Activated naive CD8-positive, alpha-beta T cell treated with anti-CD3 and anti-CD28 coated beads, Interleukin-2, amount 50 U/mL, for 16 hours (primary cell): ENCODE data around the gene ZNF281.
"Not testable (repeated sequence)": the region's sequence is repeated elsewhere in the genome, so short reads cannot be mapped to it uniquely, and the experiment has no call there.

ENCODE experiments used
- DNase-seq: peaks from one replicate; pipeline ENCODE4 v3.0.0-alpha.2; 2020; ENCODE audit warnings: low read depth, low spot score

The ZNF281 gene

DNA sequence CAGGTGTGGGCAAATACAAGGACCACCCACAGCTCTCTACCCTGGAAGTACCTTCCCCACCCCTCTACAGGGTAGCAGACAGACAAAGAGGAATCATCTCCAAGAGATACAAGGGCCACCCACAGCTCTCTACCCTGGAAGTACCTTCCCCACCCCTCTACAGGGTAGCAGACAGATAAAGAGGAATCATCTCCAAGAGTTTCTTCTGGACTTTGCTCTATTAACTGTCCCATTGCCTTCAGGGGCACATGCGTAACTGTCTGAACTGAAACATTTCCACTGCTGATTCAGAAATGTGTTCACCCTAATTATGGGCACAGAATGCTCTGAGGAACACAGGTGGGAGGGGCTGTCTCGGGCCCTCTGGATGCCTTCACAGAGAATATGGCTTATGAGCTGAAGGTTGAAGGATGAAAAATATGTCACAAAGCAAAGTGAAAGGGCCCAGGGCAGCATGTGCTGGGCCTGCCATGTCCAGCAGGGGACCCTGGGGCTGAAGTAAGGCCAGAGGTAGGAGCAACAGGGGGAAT lies 43.9 kb downstream of the ZNF281 start:
- DNase-seq: no peak

DNA sequence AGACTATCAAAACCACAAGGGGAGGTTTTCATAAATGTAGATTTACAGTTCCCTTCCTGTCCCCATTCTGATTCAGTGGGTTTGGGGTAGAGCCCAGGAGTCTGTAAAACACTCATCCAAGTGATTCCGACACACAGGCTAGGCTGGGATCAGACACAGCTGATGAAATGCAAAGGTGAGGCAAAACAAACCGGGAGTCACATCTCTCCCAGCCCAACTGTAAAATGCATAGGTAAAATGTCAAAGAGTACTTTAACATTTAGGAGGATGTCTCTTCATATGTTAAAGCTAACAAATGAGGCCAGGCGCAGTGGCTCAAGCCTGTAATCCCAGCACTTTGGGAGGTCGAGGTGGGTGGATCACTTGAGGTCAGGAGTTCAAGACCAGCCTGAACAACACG lies 45.0 kb downstream of the ZNF281 start:
- no peak for DNase-seq

DNA sequence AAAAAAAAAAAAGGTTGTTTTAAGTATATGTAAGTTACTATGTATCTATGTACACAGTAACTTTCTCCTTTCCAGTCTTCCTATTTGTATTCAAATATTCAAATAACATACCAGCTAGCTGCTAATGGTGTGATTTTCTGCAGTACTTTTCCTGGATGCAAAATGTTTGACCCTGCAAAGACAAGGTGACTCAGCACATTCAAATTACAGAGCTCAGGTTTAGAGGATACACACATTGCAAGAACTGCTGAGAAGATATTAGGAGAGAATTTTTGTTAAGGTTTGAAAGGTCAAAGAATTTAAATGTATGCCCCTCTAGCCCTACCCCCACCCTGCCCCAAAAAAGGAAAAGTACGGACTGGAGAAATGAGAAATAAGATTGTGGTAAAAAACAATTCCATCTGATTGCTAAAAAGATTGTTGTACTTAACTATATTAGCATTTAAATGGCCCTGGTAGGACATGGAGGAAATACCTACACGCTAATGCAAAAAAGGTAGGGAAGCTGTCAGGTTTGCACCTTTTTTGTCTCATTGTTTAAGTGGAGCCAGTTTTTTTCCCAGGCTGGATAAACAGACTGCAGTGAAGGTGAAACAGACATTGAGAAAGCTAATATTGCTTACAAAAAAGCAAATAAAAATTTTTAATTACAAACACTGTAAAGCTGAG lies 45.6 kb downstream of the ZNF281 start:
- DNase-seq: no peak

- no peak for DNase-seq
Observed at GRCh38 chr1:200363264-200363933, 46.4 kb downstream of the ZNF281 start.

GRCh38 chr1:200362421-200362820 lies 47.4 kb downstream of the ZNF281 start:
- DNase-seq: no peak

DNA sequence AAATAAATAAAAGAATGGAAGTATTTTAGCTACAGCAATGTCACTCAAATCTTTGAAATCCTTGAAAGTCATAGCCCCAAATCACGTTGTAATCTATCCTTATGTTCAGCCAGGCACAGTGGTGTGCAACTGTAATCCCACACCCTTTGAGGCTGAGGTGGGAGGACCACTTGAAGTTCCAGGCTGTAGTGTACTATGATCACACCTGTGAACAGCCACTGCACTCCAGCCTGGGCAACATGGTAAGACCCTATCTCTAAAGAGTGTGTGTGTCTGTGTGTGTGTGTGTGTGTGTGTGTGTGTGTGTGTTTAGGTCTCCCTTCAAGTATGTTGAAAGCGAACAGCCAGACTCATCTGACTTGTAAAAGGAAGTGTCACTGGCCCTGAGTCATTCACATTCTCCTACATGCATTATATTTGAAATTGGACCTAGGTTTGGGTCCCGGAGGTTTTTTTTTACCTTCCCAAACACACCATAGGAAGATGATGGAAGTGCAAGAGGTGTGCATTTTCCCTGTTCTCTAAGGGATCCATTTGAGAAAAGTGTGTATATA lies 50.1 kb downstream of the ZNF281 start:
- no peak for DNase-seq

DNA sequence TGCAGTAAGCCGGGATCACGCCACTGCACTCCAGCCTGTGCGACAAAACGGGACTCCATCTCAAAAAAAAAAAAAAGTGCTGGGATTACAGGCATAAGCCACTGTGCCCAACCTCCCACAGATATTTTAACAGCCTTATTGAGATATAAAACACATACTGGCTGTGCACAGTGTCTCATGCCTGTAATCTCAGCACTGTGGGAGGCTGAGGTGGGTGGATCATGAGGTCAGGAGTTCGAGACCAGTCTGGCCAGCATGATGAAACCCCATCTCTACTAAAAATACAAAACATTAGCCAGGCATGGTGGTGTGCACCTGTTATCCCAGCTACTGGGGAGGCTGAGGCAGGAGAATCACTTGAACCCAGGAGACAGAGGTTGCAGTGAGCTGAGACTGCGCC lies 51.9 kb downstream of the ZNF281 start:
- DNase-seq: not testable (repeated sequence)

- no peak for DNase-seq
Observed at GRCh38 chr1:200355801-200356200, 54.0 kb downstream of the ZNF281 start.
